Skin epidermis (tissue), 12 donors: Measurements from ENCODE around the gene LMBRD2.
"Not testable (repeated sequence)": the region's sequence is repeated elsewhere in the genome, so short reads cannot be mapped to it uniquely, and the experiment has no call there.

ENCODE experiments used
- H3K27ac ChIP-seq, 21 experiments: fragments of 200-600 bp; sonication (generic) in 11 of 21; one replicate each; pipeline ENCODE4 v1.5.0; 2020; ENCODE audit warnings: mild to moderate bottlenecking in 3 of 21, inconsistent platforms in 2 of 21, moderate library complexity in 2 of 21
- H3K4me3 ChIP-seq, 7 experiments: fragments of 200-600 bp; sonication (generic) in 2 of 7; one replicate each; pipeline ENCODE4 v1.5.0; 2020; ENCODE audit warnings: inconsistent platforms in 2 of 7, mild to moderate bottlenecking in 2 of 7, moderate library complexity in 1 of 7

LMBRD2 gene

DNA sequence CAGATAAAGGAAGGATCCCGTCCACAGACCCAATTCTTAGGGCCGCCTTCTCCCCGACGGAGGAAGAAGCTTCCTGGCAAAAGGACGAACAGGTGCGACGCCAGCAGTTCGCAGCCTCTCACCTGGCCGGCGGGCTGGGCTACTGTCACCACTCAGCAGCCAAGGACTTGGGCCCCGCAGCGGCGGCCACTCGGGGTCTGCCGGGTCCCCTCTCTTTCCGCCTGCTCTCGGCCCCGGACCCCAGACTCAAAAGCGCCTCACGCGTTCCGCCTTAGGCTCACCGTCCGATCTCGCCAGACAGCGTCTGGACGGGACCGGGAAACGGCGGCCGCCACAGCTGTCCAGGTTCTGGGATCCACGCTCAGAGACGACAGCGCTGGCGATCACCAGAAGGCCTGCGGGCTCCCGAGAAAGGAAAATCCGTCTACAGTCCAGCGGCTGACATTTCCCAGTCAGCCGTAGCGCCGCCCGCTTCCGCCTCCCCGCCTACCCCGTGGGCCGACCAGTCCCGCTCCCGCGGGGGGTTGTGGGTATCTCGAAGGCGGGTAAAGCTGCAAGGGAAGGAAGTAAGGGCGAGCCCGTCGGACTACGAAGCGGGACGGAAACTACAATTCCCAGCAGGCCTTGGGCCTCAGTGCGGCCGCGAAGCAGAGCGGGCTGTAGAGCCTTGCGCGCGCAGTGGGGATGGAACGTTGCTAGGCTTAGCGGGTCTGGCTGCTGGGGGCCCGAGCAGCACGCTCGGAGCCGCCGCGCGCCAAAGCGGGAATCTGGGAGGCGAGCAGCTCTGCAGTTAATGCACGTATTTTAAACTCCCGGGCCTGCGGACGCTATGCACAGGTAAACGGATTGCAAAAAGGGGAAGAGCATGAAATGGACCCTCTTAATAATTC, at the start of gene LMBRD2, which contains the start of gene SKP2:
Gene LMBRD2, minus strand, starts transcription at position 454 of the 890 bp plus-strand sequence. CDS start 8,538 bp downstream, outside the sequence.
Gene SKP2, plus strand, starts transcription at position 678 of the 890 bp plus-strand sequence. Its CDS starts 152 bp downstream, at position 830.
- Histone ChIP-seq H3K4me3 (peak within 1 kb of the TSS; percentile 59 to 100 (median 87)), H3K27ac (peak within 1 kb of the TSS; percentile 48 to 93 (median 88))

DNA sequence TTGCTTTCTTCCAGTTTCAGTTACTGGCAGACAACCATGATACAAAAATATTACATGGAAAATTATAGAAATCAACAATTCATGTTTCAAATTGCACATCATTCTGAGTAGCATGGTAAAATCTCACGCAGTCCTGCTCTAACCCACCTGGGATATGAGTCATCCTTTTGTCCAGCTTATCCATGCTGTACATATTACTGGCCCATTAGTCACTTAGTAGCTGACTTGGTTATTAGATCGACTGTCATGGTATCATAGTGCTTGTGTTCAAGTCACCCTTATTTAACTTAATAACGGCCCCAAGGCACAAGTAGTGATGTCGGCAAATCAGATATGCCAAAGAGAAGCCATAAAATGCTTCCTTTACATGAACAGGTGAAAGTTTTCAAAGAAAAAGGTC, 48.8 kb upstream of the LMBRD2 start:
- H3K4me3 ChIP-seq, result no peak overlapping the region

DNA sequence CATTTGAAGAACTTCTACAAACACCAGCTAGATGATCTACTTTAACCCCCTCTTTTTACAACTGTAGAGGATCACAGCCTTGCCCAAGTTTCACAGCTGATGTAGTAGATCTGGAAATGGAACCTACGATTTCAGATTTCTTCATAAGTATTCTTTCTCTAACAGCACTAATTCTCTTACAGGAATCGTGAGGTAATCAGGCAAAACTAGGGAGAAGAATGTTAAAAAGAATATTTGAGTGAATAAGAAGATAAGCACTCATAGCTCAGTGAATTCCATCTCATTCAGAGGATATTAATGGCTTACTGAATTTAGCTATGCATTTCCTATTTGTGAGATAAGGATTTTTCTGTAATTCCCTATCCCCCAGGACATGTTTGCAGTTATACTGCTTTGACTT, 47.9 kb upstream of the LMBRD2 start:
- H3K27ac ChIP-seq, result no peak overlapping the region
- H3K4me3 ChIP-seq, result no peak overlapping the region

More for the DNA sequence above, 48.8 kb upstream of the LMBRD2 start:
- no peak overlapping the region for H3K27ac ChIP-seq

DNA sequence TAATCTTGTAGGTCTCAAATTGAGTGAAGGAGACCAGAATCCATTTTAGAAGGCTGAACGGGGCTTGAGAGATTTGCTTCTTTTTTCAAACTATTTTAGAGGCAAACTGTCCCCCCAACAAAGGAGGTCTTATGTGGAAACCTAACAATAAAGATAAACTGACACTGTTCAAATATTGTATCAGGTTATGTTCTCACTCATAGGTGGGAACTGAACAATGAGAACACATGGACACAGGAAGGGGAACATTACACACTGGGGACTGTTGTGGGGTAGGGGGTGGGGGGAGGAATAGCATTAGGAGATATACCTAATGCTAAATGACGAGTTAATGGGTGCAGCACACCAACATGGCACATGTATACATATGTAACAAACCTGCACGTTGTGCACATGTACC, 47.1 kb upstream of the LMBRD2 start:
- H3K27ac ChIP-seq, H3K4me3 ChIP-seq: not testable (repeated sequence)

DNA sequence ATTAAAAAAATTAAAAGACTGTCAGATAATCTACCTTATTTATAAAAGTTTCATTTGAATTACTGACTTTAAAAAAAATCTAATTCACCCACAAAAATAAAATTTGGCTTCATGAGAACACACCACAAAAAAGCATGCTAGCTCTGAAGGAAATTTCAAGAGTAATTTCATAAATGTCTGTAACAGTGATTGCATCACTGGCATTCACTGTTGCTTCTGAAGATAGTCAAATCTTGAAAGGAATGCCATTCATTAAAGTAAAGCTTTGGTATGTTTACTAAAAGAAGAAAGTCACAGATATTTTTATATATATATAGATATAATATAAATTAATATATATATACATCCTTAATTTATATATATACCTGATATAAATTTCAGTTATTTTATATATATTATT, 46.6 kb upstream of the LMBRD2 start:
- Histone ChIP-seq H3K27ac (no peak overlapping the region), H3K4me3 (no peak overlapping the region)

DNA sequence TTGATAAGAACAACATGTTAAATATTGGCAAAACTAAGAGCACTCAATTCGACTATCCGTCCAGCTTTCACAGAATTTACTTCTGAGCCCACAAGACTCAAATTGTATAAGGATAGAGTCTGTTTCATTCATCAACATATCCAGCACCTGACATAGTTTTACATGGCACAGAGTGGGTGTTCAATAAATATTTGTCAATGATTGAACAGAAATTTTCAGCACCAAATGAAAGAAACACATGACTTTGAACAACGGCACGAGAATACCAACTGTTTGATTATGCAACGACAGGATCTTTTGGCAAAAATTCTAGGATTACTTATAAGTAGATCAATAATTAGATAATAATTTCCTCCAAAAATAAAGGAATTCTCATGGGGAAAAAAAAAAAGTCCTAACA, 42.1 kb upstream of the LMBRD2 start:
- Histone ChIP-seq H3K4me3 (no peak overlapping the region), H3K27ac (no peak overlapping the region)

DNA sequence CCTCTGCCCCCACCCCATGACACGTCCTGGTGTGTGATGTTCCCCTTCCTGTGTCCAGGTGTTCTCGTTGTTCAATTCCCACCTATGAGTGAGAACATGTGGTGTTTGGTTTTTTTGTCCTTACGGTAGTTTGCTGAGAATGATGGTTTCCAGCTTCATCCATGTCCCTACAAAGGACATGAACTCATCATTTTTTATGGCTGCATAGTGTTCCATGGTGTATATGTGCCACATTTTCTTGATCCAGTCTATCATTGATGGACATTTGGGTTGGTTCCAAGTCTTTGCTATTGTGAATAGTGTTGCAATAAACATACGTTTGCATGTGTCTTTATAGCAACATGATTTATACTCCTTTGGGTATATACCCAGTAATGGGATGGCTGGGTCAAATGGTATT, 32.7 kb upstream of the LMBRD2 start:
- not testable (repeated sequence) for H3K4me3 ChIP-seq

DNA sequence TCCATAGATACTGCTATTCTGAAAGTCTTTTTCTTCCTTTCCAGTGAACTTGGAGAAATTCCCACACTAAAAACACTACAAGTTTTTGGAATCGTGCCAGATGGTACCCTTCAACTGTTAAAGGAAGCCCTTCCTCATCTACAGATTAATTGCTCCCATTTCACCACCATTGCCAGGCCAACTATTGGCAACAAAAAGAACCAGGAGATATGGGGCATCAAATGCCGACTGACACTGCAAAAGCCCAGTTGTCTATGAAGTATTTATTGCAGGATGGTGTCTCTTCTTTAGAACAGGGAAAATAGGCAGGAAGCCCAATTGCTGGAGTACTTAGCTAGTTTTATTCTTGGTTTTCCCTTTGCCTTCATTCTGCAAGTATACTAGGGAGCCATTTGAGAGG, 30.1 kb upstream of the LMBRD2 start:
- H3K27ac ChIP-seq, result no peak overlapping the region
- H3K4me3 ChIP-seq, result no peak overlapping the region

More for the DNA sequence above, 32.7 kb upstream of the LMBRD2 start:
- H3K27ac ChIP-seq, result not testable (repeated sequence)

DNA sequence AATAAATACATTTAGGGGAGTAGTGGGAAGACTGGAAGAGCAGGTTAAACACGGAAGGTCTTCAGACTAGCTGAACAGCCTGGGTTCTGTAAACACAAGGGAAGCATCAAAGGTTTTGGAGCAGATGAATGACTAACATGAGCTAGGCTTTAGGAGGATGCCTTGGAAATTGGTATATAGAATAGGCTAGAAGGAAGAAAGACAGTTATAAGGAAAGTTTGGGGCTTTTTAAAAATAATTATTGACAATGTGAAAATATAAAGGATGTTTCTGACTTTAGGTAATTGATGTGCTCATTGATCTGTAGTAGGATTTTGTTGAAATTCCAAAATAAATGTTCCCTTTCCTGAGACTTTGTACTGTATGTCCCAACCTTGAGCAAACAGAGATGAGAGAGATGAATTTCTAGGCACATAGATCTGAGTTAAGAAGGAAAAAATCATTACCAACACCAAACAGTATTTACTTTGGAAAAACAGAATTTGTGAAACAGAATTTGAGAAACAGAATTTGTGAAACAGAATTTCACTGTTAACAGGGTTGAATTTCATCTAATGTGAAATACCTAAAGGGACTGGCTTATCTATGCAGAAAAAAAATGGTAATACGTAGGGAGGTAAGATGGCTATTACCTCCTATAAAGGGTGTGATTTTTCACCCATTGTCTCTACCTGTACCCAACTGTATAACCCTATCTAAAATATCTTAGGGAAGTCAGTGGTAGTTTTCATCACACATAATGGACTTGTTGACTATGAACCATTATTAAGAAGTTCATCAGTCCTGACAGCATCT, 29.1 kb upstream of the LMBRD2 start:
- no peak overlapping the region for H3K4me3 ChIP-seq
- H3K27ac ChIP-seq, result no peak overlapping the region

DNA sequence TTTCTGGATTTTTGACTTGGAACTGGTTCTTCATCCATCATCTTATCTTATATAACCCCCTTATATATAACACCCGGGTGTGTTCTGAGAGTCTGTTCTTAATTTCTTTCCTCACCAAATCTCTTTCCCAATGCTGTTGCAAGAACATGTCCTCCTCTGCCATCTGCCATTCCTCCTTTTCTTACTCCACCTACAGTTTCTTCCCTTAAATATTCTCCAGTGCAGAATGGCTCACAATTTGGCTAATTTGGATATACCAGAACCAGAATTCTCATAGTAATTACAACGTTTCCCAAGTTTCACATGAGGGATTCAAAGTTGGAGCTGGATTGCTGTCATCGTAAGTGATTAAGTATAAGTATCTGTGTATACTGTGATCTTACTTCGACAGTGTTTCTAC, 28.3 kb upstream of the LMBRD2 start:
- no peak overlapping the region for H3K27ac ChIP-seq
- no peak overlapping the region for H3K4me3 ChIP-seq

DNA sequence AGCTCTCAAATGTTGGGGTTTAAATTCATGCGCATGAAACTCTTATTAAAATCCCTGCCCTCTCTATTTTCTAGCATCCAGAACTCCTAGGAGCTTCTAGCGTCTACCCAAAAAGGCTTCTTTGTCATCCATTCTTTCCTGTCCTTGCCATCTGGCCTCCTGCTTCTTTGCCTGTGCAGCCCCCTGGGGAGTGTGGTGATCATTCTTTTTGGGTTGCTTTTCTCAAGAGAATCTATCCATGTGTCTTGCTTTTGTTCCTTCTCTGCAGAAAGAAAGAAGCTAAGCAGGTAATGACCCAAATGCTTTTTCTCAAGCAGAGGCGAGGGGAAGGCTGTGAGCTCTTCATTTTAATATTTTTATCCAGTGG, 26.8 kb upstream of the LMBRD2 start:
- Histone ChIP-seq H3K4me3 (no peak overlapping the region), H3K27ac (no peak overlapping the region)

DNA sequence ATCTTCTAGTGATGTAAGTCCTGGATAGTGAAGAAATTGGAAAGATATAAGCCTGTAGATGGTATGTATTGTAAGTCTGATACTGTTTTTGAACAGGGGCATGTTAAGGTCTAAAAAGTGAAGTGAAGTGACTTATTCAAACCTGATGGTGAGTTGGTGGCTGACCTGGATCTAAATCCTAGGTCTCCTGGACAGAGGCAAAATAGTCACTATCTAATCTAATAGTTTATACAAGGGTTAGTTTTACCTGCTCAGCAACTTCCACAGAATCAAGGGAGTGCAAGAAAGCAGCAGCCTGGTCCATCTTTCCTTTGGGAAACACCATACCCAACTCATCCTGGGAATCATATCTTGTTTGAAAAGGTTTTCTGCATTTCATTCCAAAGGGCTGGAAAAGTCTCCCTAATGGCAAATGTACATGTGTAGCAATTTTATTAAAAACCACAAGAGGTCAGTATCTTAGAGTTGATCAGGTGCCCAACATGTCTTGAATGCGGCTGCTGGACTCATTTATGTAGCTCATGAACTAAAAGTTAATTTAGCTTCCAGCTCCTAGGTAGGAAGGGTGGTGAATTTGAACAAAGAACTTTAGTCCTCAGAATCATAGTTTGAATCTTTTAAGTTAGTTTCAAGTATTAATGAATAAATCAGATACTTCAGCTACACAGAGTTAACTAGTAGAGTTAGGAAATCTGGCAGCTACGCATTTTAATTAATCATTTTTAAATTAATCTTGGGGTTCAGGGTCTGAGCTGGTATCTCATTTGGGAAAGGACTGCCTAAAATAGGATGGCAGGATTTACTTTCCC, 26.2 kb upstream of the LMBRD2 start:
- H3K27ac ChIP-seq, result no peak overlapping the region

DNA sequence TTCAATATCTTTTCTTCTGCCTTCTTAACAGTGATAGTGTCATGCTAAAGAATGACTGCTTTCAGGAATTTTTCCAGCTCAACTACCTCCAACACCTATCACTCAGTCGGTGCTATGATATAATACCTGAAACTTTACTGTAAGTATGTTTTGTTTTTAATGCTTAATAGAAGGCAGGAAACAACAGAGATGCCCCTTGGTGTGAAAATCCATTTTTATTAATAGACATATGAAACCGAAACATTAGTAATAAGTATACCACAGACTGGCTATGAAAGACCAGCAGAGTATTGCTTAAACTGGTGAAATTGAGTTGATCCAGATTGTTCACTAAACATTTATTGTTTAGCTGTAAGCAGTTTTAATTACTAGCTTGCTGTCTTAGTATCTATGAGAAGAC, 25.5 kb upstream of the LMBRD2 start:
- Histone ChIP-seq H3K27ac (no peak overlapping the region), H3K4me3 (no peak overlapping the region)

More for the DNA sequence above, 26.2 kb upstream of the LMBRD2 start:
- no peak overlapping the region for H3K4me3 ChIP-seq

DNA sequence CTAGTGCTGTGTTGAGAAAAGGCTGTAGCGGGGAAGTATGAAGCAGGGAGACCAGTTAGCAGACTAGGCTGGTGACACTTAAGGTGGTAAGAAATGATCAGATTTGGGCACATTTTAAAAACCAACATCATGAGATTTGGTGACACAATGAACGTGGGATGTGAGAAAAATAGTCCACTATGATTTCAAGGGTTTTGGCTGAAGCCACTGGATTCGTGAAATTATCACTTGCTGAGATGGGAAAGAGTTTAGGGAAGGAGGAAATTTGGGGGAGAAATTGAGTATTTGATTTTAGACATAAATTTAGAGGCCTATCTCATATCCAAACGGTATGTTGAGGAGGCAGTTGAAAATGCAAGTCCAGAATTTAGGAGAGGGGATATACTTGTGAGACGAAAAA, 23.4 kb upstream of the LMBRD2 start:
- Histone ChIP-seq H3K27ac (no peak overlapping the region), H3K4me3 (no peak overlapping the region)

DNA sequence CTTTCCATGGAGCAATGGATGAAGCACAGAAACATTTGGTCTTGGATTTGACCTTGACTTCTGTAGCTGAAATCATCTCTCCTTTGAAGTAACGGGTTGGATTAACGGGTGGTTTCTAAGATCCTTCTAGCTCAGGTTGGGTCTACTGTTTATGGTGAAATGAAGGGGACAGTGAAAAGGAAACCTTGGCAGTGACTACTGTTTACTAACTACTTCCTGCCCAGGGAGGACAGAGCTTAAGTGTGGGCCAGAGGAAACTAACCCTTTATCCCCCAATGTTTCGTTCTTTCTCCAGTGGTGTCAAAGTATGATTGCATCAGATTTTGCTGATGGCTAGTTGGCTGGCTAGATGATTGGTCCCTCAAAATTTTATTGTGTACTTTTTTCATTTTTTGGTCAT, 22.4 kb upstream of the LMBRD2 start:
- Histone ChIP-seq H3K27ac (no peak overlapping the region), H3K4me3 (no peak overlapping the region)

DNA sequence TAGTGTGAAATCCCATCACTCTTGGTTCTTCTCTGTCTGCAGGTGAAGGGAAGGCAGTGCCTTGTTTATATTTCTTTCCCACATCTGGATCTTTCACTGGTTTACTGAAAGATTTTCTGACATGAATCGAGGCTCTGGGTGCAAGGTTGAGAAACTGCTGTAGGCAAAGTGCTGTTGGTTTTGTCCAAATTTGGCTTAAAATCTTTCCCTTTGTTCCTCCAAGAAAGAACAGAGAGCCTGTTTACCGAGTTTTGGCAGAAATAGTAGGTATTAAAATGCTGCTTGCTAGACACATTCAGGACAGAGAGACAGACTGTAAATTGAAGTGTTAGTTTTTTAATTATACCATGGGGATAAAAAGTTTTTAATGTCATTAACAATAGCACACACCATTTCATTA, 21.7 kb upstream of the LMBRD2 start:
- no peak overlapping the region for H3K27ac ChIP-seq
- no peak overlapping the region for H3K4me3 ChIP-seq

DNA sequence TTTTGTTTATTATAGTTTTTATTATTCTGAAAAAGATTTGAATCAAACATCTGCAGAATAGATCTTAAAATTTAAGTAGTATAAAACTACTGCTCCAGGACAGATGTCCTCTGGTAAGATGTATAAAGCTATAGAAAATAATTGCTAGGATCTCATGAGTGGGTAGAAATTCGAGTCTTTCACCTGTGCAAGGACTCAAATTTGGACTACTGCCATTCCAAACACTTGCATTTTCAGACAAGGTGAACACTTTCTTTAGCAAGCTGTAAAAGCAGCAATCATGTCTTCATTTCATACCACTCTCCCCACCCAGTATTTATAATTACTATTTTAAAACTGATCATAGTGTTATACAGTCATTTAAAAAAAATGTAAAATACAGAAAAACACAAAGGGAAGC, 20.9 kb upstream of the LMBRD2 start:
- Histone ChIP-seq H3K4me3 (no peak overlapping the region), H3K27ac (no peak overlapping the region)

DNA sequence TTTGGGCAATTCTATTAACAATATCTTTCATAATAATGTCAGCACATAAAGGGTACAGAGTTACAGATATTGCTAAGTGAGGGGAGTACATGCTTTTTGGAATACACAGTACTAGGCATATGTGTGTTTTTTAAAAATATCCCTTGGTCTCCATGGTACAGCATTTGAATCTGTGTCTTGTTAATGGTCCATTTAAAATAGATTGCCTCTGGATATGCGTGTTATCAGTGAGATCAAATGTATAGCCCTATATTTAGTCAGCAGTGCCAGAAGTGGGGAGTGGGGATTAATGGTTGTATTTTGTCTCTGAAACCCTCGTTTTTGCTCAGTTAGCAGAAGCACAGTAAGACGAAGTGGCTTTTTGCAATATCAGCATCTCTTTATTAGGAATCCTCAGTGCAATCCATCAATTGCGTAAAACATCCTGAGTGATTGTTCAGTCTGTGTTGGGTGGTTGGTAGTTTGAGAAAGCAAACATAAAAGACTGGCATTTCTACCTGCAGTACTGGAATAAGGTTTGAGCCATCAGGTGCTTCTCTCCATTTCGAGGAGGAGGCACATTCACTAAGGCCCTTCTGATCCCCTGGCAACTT, 19.2 kb upstream of the LMBRD2 start:
- H3K27ac ChIP-seq, result no peak overlapping the region
- H3K4me3 ChIP-seq, result no peak overlapping the region

DNA sequence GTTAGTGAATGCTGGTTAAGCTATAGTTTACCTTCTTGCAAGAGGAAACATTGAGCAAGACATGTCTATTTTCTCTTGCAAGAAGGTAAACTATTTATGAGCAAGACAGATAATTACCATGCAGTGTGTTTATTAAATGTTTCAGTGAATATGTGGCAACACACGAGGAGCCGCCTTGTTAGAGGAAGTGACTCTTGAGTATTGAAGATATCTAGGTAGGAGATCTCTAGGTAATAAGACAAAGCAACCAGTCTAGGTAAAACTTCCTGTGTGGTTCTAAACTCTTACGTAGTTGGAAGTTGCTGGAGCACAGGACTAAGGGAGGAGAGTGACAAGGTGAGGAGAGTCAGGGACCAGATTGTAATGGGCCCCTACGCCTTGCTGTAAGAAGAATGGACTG, 17.1 kb upstream of the LMBRD2 start:
- Histone ChIP-seq H3K27ac (peak overlapping the region in 1 of 21 experiments; percentile 31), H3K4me3 (no peak overlapping the region)

DNA sequence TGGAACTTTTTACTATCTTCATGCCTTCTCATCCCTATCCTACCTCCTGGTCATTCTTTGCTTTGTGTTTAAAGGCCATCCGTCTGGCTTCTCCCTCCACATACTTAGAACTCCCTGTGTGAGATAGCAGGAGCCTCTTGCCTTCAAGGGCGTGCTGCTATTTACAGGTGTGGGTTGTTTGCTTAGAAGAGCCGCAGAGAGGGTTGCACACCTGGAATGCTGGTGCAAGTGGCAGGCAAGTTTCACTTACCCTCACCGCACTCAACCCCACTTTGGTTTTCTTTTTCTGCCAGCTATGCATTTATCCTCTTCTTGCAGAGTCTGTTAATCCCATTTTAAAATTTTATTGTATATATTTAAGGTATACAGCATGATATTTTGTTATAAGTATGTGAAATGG, 12.8 kb upstream of the LMBRD2 start:
- Histone ChIP-seq H3K27ac (no peak overlapping the region), H3K4me3 (no peak overlapping the region)
